Activated T-helper 2 cell treated with anti-CD3 and anti-CD28 coated beads, Interferon-gamma antibody, Interleukin-2, Interleukin-4, amounts not matched to agents 10 μg/mL and 5 μg/mL and 100 μg/mL, durations not matched to agents 14 hours and 24 hours and 36 hours (primary cell): Measurements from ENCODE around the gene PCDH9. TPM values are rescaled to one million over a fixed set of nuclear protein-coding genes. Genes with fewer than 3 reads are reported as not detected.
"Not testable (repeated sequence)": the region's sequence is repeated elsewhere in the genome, so short reads cannot be mapped to it uniquely, and the experiment has no call there.

Experiments
- DNase-seq: peaks from one replicate; pipeline ENCODE4 v3.0.0; 2021; ENCODE audit warnings: low spot score
- H3K27ac Mint-ChIP-seq: one replicate; pipeline ENCODE4 v1.8.0; 2021; ENCODE audit warnings: mixed read lengths
- H3K27me3 Mint-ChIP-seq: one replicate; pipeline ENCODE4 v1.8.0; 2021; ENCODE audit warnings: low read depth, mixed read lengths
- H3K36me3 Mint-ChIP-seq: one replicate; pipeline ENCODE4 v1.8.0; 2021; ENCODE audit warnings: low read depth, mixed read lengths
- H3K4me1 Mint-ChIP-seq: one replicate; pipeline ENCODE4 v1.8.0; 2021; ENCODE audit warnings: low read depth, mixed read lengths
- H3K4me3 Mint-ChIP-seq: one replicate; pipeline ENCODE4 v1.8.0; 2021; ENCODE audit warnings: low read depth, mild to moderate bottlenecking, moderate library complexity, mixed read lengths
- H3K9me3 Mint-ChIP-seq: one replicate; pipeline ENCODE4 v1.8.0; 2021; ENCODE audit warnings: mixed read lengths
- intact Hi-C: fragments of 100-400 bp; cut with micrococcal nuclease; formaldehyde crosslinking; loops from one replicate; pipeline ENCODE4 v1.15.1; 2023
- total RNA-seq: library from RNA; stranded (reverse); gene quantifications from 2 replicates; pipeline ENCODE4 v1.2.3, GENCODE V29; 2022

Gene PCDH9
- total RNA-seq, 1 donor from 2014 or later, result 0.18 TPM

DNA sequence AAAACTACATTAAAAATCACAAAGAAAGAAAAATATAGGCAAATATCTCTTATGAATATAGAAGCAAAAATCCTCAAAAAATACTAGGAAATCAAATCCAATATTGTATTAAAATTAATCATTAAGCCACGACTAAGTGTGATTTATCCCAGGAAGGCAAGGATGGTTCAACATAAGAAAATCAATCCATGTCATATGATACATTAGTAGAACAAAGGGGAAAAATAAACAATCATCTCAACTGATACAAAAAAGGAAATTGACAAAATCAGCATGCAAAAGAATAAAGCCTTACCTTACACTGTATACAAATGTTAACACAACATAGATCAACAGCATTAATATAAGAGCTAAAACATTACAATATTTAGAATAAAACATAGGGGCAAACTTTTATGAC is 933.3 kb downstream of the PCDH9 start:
- Mint-ChIP-seq H3K4me3 (no peak overlapping the region), H3K4me1 (no peaks in the 10 kb centered on the region), H3K36me3 (no peaks in the 10 kb centered on the region), H3K27ac (no peak overlapping the region), H3K27me3 (no peaks in the 10 kb centered on the region), H3K9me3 (peaks cover 16% of the 10 kb centered on the region)
- intact Hi-C loops, result no loop called here
- DNase-seq, result no peak

DNA sequence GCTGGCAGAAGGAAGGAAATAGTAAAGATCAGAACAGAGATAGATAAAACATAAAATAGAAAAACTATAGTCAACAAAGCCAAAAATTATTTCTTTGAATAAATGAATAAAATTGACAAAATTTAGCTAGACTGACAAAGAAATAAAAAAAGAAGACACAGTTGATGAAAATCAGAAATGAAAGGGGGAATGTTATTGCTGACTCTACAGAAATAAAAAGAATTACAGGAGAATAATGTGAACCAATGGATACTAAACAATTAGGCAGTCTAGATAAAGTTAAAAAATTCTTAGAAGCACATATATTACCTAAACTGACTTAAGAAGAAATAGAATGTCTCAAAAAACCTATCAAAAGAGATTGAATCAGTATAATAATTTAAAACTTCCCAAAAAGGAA is 933.8 kb downstream of the PCDH9 start:
- H3K36me3 Mint-ChIP-seq, result no peaks in the 10 kb centered on the region
- no peaks in the 10 kb centered on the region for H3K27me3 Mint-ChIP-seq
- no peak overlapping the region for H3K4me3 Mint-ChIP-seq
- no peak overlapping the region for H3K27ac Mint-ChIP-seq
- H3K9me3 Mint-ChIP-seq, result peaks cover 16% of the 10 kb centered on the region
- intact Hi-C loops, result no loop called here
- no peaks in the 10 kb centered on the region for H3K4me1 Mint-ChIP-seq
- DNase-seq, result no peak

DNA sequence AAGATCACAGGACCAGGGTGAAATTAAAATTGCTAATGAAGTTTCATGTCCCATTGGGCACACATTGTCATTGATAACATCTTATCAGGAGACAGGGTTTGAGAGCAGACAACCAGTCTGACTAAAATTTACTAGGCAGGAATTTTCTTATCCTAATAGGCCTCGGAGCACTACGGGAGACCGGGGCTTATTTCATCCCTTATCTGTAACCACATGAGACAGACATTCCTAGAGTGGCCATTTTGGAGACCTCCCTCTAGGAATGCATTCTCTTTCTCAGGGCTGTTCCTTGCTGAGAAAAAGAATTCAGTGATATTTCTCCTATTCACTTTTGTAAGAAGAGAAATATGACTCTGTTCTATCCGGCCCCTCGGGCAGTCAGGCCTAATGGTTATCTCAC is 943.3 kb downstream of the PCDH9 start:
- H3K4me3 Mint-ChIP-seq, H3K4me1 Mint-ChIP-seq, intact Hi-C loops, H3K27ac Mint-ChIP-seq, H3K36me3 Mint-ChIP-seq, H3K27me3 Mint-ChIP-seq, DNase-seq: not testable (repeated sequence)
- H3K9me3 Mint-ChIP-seq, result peaks cover 42% of the 10 kb centered on the region

DNA sequence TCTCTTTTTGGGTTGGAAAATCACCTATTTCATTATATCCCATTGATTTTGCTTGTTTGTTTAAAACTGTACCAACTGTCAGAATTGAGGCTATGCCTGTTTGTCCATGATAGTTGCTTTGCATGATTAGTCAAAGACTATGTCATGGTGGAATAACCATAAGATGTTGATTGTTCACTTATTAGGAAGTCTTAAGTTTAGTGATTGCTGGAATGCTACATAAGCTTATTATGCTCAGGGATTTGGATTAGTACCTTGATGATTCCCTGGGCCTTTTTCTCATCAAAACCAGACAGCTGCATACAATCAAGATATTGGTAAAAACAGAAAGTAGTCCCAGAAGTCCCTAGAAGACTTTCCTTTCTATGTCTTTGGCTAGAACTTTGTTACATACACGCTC is 954.7 kb downstream of the PCDH9 start:
- intact Hi-C loops, result no loop called here
- no peaks in the 10 kb centered on the region for H3K27me3 Mint-ChIP-seq
- H3K27ac Mint-ChIP-seq, result no peak overlapping the region
- DNase-seq, result no peak
- H3K36me3 Mint-ChIP-seq, result no peaks in the 10 kb centered on the region
- H3K9me3 Mint-ChIP-seq, result peaks cover 13% of the 10 kb centered on the region
- no peaks in the 10 kb centered on the region for H3K4me1 Mint-ChIP-seq
- H3K4me3 Mint-ChIP-seq, result no peak overlapping the region

DNA sequence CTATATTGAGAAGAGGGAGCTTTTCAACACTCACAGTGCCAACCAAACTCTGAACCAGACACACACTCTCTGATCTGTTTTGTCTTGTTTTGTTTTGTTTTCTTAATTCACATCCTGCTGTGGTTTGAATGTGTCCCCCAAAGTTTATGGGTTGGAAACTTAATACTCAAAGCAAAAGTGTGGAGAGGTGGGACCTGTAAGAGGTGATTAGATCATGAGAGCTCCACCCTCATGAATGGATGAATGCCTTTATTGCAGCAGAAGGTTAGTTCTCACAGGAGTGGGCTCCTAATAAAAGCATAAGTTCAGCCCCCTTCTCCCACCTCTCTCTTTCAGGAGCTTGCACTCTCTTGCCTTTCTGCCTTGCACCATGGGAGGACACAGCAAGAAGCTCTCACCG is 957.1 kb downstream of the PCDH9 start:
- Mint-ChIP-seq H3K27me3 (no peaks in the 10 kb centered on the region), H3K27ac (no peak overlapping the region), H3K36me3 (no peaks in the 10 kb centered on the region), H3K9me3 (peaks cover 7% of the 10 kb centered on the region), H3K4me1 (no peaks in the 10 kb centered on the region), H3K4me3 (no peak overlapping the region)
- no peak for DNase-seq
- intact Hi-C loops, result no loop called here

DNA sequence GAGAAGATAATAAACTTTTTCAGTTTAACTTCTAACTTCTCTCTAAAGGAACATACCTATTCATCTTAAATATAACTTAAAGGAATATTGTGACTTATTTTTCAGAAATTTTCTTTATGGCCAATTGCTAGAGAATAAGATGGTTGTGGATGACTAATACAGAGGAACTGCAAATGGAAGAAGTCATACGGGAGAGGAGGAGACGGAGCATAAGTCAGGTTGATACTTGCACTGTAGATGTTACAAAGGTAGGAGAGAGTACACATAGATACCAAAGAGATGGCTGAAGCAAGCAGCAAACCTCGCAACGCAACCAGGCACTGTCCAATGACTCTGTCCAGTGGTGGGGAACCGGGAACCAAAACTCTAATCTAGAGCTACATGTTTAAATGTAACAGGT is 963.4 kb downstream of the PCDH9 start:
- no peak overlapping the region for H3K27ac Mint-ChIP-seq
- no peak for DNase-seq
- no peaks in the 10 kb centered on the region for H3K27me3 Mint-ChIP-seq
- no peak overlapping the region for H3K4me3 Mint-ChIP-seq
- peaks cover 4% of the 10 kb centered on the region for H3K9me3 Mint-ChIP-seq
- intact Hi-C loops, result no loop called here
- no peaks in the 10 kb centered on the region for H3K4me1 Mint-ChIP-seq
- H3K36me3 Mint-ChIP-seq, result no peaks in the 10 kb centered on the region

DNA sequence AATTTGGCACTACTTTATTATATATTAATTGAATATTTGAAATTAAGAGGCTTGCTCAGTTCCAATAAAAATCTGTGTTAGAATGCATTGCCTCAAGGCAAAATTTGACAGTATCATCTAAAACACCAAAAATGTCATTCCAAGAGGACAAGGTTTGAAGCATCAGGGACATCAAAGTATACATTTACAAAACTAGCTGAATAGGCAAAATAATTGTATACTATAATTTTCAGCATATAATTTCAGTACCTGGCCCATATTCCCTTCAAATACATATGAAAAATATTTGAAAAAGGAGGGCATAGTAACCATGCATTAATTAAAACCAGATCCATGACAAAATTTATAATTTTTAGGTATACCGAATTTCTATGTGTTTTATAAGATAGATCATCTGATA is 963.8 kb downstream of the PCDH9 start:
- Mint-ChIP-seq H3K9me3 (peaks cover 4% of the 10 kb centered on the region), H3K27me3 (no peaks in the 10 kb centered on the region), H3K36me3 (no peaks in the 10 kb centered on the region), H3K4me3 (no peak overlapping the region), H3K4me1 (no peaks in the 10 kb centered on the region), H3K27ac (no peak overlapping the region)
- intact Hi-C loops, result no loop called here
- DNase-seq, result no peak

DNA sequence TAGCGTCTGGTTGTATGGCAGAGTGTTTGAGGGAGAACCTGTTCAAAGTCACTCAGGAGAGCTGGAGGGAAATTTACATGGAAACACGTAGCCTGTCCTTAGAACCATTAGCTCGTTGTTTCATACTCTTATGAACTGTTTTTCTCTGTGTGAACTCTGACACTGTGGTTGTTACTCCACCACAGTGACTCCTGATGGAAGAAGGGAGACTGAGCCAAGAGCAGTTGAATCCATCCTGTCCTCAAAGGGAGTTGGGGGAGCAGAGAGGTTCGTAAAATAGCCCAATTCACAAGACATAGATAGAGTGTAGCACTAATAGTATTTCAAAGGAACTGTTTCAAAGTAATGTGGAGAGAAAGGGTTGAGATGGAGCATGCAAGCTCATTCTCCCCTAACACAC is 964.8 kb downstream of the PCDH9 start:
- DNase-seq, result no peak
- intact Hi-C loops, result no loop called here
- Mint-ChIP-seq H3K9me3 (peaks cover 8% of the 10 kb centered on the region), H3K36me3 (no peaks in the 10 kb centered on the region), H3K27me3 (no peaks in the 10 kb centered on the region), H3K27ac (no peak overlapping the region), H3K4me1 (no peaks in the 10 kb centered on the region), H3K4me3 (no peak overlapping the region)

DNA sequence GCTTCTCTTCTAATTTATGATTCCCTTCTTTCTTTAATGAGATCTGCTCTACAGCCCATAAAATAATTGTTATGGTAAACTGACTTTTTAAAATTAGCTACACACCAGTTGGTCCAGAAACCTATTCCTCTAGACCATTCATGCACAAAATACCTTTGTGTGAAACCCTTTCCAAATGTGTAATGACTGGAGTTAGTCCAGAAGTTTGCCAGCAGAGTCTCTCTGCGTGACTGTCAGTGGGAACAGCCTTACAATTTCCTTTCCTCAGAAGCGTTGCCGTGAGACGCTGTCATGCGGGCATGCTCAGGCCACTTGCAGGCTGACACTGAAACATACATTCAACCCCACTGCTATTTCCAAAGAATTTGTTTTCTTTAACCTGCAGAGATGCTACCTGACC is 965.2 kb downstream of the PCDH9 start:
- no peaks in the 10 kb centered on the region for H3K36me3 Mint-ChIP-seq
- intact Hi-C loops, result no loop called here
- H3K4me3 Mint-ChIP-seq, result no peak overlapping the region
- H3K27ac Mint-ChIP-seq, result no peak overlapping the region
- DNase-seq, result no peak
- no peaks in the 10 kb centered on the region for H3K4me1 Mint-ChIP-seq
- H3K9me3 Mint-ChIP-seq, result peaks cover 10% of the 10 kb centered on the region
- no peaks in the 10 kb centered on the region for H3K27me3 Mint-ChIP-seq

DNA sequence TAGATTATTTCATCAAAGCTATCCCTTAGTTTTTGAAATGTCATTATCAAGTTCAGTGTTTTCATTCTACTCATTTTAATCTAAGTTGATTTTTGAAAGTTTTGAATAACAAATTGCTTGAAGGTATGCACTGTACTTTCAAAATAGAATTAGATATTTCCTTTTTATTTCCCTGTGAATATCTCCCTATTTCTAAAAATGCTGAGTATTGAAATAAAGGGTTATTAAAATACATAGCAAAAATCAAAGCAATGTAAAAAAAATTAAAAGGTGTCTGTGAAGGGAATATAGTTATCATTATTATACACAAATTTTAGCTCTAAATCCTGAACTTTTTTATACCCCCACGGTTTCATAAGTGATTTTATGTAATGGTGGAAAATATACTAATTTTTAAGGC is 967.8 kb downstream of the PCDH9 start:
- intact Hi-C loops, result no loop called here
- H3K4me1 Mint-ChIP-seq, result no peaks in the 10 kb centered on the region
- no peak for DNase-seq
- H3K9me3 Mint-ChIP-seq, result peaks cover 14% of the 10 kb centered on the region
- no peak overlapping the region for H3K4me3 Mint-ChIP-seq
- H3K27me3 Mint-ChIP-seq, result no peaks in the 10 kb centered on the region
- no peaks in the 10 kb centered on the region for H3K36me3 Mint-ChIP-seq
- H3K27ac Mint-ChIP-seq, result no peak overlapping the region

DNA sequence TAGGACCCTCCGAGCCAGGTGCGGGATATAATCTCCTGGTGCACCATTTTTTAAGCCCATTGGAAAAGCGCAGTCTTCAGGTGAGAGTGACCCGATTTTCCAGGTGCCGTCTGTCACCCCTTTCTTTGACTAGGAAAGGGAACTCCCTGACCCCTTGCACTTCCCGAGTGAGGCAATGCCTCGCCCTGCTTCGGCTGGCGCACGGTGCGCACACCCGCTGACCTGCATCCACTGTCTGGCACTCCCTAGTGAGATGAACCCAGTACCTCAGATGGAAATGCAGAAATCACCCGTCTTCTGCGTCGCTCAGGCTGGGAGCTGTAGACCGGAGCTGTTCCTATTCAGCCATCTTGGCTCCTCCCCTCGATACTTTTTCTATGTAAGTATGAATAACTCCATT is 970.7 kb downstream of the PCDH9 start:
- H3K4me3 Mint-ChIP-seq, H3K27ac Mint-ChIP-seq, H3K4me1 Mint-ChIP-seq, H3K9me3 Mint-ChIP-seq, intact Hi-C loops, H3K27me3 Mint-ChIP-seq, DNase-seq, H3K36me3 Mint-ChIP-seq: not testable (repeated sequence)
